ENCODE data around the gene AIP. TPM values are rescaled to one million over a fixed set of nuclear protein-coding genes. Genes with fewer than 3 reads are reported as not detected.

Gene AIP
- total and polyA plus RNA-seq, 8 donors = 20.2 to 45.8 (median 25.6) TPM

GRCh38 chr11:67504950-67505581, 22.2 kb downstream of the AIP start, which contains the start of gene PITPNM1:
PITPNM1 (minus strand) TSS chr11:67505363; CDS start chr11:67504180, 1,183 bp downstream.
- no peaks in the 10 kb centered on the region for H3K27me3 ChIP-seq
- intact Hi-C loops (cut with DNase I) = loop anchor here in 1 of 3 donors (10.0 kb wide), 1 partner anchor 90 kb away; the partner anchor contains the start of gene CARNS1
- H3K36me3 ChIP-seq = no peaks in the 10 kb centered on the region
- WGBS, 2 donors = 1% methylated on average over 36 to 58 of the region's 58 CpGs
- peak within 1 kb of the TSS; percentile 95 to 98 (median 96) for H3K27ac ChIP-seq
- no peak for FAIRE-seq
- peak; percentile 27 to 40 (median 31) for ATAC-seq
- H3K4me3 ChIP-seq = peak within 1 kb of the TSS; percentile 63 to 86 (median 80)
- no peaks in the 10 kb centered on the region for H3K9me3 ChIP-seq
- no peak for TF ChIP-seq CTCF (IDR thresholded peaks at IDR 0.05)
- peak; percentile 64 to 89 (median 81) for DNase-seq
- H3K4me1 ChIP-seq = peaks cover 0 to 26% (median 12%) of the 10 kb centered on the region in 3 donors

GRCh38 chr11:67505605-67506396, 23.0 kb downstream of the AIP start:
- H3K4me3 ChIP-seq = peak overlapping the region in 3 of 4 donors; percentile 63 to 86 (median 85)

GRCh38 chr11:67506426-67507051, 23.7 kb downstream of the AIP start:
- no peaks in the 10 kb centered on the region for H3K27me3 ChIP-seq
- 30 to 51% methylated on average over 13 to 16 of the region's 16 CpGs for WGBS, 2 donors
- no peaks in the 10 kb centered on the region for H3K9me3 ChIP-seq
- no peak for ATAC-seq
- intact Hi-C loops (cut with DNase I) = loop anchor here in 1 of 3 donors (10.0 kb wide), 1 partner anchor 92 kb away; the partner anchor contains the start of gene CARNS1
- no peak for FAIRE-seq
- no peaks in the 10 kb centered on the region for H3K36me3 ChIP-seq
- H3K4me3 ChIP-seq = peak overlapping the region; percentile 50 to 86 (median 85)
- peak; percentile 43 to 84 (median 60) for DNase-seq
- TF ChIP-seq CTCF (IDR thresholded peaks at IDR 0.05) = peak in 1 of 4 donors; percentile 14
- peaks cover 0 to 26% (median 12%) of the 10 kb centered on the region in 3 donors for H3K4me1 ChIP-seq
- peak overlapping the region; percentile 95 to 98 (median 96) for H3K27ac ChIP-seq

More at GRCh38 chr11:67505605-67506396, 23.0 kb downstream of the AIP start:
- no peak for FAIRE-seq
- Histone ChIP-seq H3K4me1 (peaks cover 0 to 26% (median 12%) of the 10 kb centered on the region in 3 donors), H3K36me3 (no peaks in the 10 kb centered on the region), H3K9me3 (no peaks in the 10 kb centered on the region), H3K27ac (peak overlapping the region; percentile 95 to 98 (median 96)), H3K27me3 (no peaks in the 10 kb centered on the region)
- peak; percentile 97 to 99 (median 98) for TF ChIP-seq CTCF (IDR thresholded peaks at IDR 0.05)
- DNase-seq = peak; percentile 95 to 98 (median 96)
- intact Hi-C loops (cut with DNase I) = loop anchor here in 1 of 3 donors (10.0 kb wide), 1 partner anchor 91 kb away; the partner anchor contains the start of gene CARNS1
- 3 to 4% methylated on average over 17 of the region's 17 CpGs for WGBS, 2 donors
- peak; percentile 48 to 72 (median 68) for ATAC-seq

DNA sequence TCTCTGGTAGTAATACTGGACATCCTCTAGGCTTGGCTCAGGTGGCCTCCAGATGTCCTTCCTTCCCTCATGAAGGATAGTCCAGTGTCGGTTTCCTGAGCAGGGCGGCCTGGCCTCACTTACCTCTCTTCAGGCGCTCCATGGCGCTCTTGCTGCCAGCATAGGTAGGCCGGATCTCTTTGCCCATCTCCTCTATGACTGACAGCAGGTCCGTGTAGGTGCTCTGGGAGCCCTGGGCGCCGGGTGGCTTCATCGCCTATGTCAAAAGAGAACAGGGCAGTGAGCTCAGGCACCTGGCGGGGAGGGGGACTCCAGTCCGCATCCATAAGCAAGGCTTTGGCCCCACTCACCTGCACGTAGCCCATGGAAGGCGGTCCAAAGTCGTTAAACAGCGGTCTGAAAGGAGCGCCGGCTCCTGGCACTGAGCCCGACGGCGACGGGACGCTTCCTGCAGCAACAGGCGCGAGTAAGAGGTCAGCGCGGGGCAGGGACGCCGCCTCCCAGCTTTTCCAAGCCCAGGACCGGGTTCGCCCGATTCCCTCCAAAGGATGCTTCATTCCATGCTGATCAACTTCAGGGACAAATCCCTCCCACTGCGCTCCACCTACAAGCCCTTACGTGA, 24.5 kb downstream of the AIP start:
- ATAC-seq (no peak), FAIRE-seq (no peak), DNase-seq (peak in 1 of 6 donors; percentile 80)
- WGBS, 2 donors = 8 to 12% methylated on average over 33 of the region's 33 CpGs
- Histone ChIP-seq H3K9me3 (no peaks in the 10 kb centered on the region), H3K36me3 (no peaks in the 10 kb centered on the region), H3K4me1 (peaks cover 0 to 26% (median 12%) of the 10 kb centered on the region in 3 donors), H3K27me3 (no peaks in the 10 kb centered on the region), H3K27ac (peak overlapping the region; percentile 95 to 99 (median 98)), H3K4me3 (peak overlapping the region; percentile 50 to 86 (median 85))
- no peak for TF ChIP-seq CTCF (IDR thresholded peaks at IDR 0.05)
- intact Hi-C loops (cut with DNase I) = loop anchor here in 1 of 3 donors (10.0 kb wide), 1 partner anchor 93 kb away; the partner anchor contains the start of gene CARNS1

Data from pancreas (tissue), 10 donors.